ENCODE results near the gene ANGEL1. TPM values are rescaled to one million over a fixed set of nuclear protein-coding genes. Genes with fewer than 3 reads are reported as not detected.

The ANGEL1 gene
- total and polyA plus RNA-seq, 9 of the 15 experiments (the other 6 are each of a cell fraction or from before 2014, with no cell fraction given) = 2.1 to 22.2 (median 7.3) TPM

DNA sequence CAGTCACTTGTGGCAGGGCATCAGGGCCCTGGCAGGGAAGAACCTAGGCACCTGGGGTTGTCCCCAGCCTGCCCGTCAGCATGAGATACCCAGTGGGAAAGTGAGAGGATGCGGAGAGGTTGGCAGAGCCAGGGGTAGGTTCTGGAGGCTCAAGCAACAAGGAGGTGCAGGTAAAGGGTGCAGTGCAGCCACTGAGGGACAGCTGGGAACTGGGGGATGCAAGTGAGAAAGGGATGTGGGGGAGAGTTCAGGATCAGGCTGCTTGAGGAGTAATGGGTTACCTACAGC is 32.7 kb downstream of the ANGEL1 start:
- BruUV-seq (replicated peaks) = no TSS peak
- in situ Hi-C loops (cut with MboI) = loop anchor here (5.0 kb wide), 1 partner anchor 68 kb away; no protein-coding TSS in a partner anchor
- no peak overlapping the region for H3K4me3 ChIP-seq
- peaks cover 10% of the 10 kb centered on the region; the same call in 2 of the 3 replicates for H3K36me3 ChIP-seq (ENCODE audit: control insufficient read depth, insufficient read depth, low read length)
- H3K79me2 ChIP-seq (ENCODE audit: control insufficient read depth, insufficient read depth, low read length) = no peaks in the 10 kb centered on the region
- no peak for TF ChIP-seq ZNF197 (CRISPR knock-in tag; IDR thresholded peaks at IDR 0.05; ENCODE audit: low read depth)
- intact Hi-C loops (cut with micrococcal nuclease) = no loop called here
- H3K9ac ChIP-seq (ENCODE audit: insufficient read depth in 1 of 2, low read depth in 2 of 2, low read length in 2 of 2) = 0 out of 4 replicates have a peak overlapping the region, but pooled peaks of 1 of the 2 experiments have one; percentile 17
- WGBS (ENCODE audit: insufficient coverage, low coverage, missing lambda C conversion rate) = 90% methylated on average over 2 of the region's 2 CpGs
- H3K27me3 ChIP-seq (ENCODE audit: control insufficient read depth in 2 of 2, insufficient read depth in 2 of 2, low read length in 2 of 2) = no peaks in the 10 kb centered on the region
- POLR2A ChIA-PET = interaction anchor here (0.6 to 1.0 kb wide), 3 partner anchors 11 to 17 kb away, joined by 3 to 4 read pairs (median 3); no protein-coding TSS in a partner anchor
- FAIRE-seq (no peak), DNase-seq (ENCODE audit: extremely low read depth in 1 of 4, low spot score in 3 of 4) (no peak), ATAC-seq (no peak)
- no peaks in the 10 kb centered on the region for H3K9me1 ChIP-seq (ENCODE audit: control insufficient read depth, insufficient read depth, low read length)
- no peaks in the 10 kb centered on the region for H3K9me3 ChIP-seq (replicated peaks; ENCODE audit: control insufficient read depth, insufficient read depth, low read depth, low read length)
- no peak overlapping the region for H3K4me2 ChIP-seq (ENCODE audit: insufficient read depth, low read length)
- H3K4me1 ChIP-seq (replicated peaks in 1 of 2; ENCODE audit: control insufficient read depth in 2 of 2, insufficient read depth in 2 of 2, low read length in 2 of 2) = peaks cover 15 to 30% of the 10 kb centered on the region in 2 experiments
- H3K27ac ChIP-seq (ENCODE audit: extremely low read depth, low read depth, low read length) = no peak overlapping the region
- CTCF ChIA-PET (ENCODE audit: low intra/inter-chr PET ratio) = no interaction called here
- H4K20me1 ChIP-seq (replicated peaks; ENCODE audit: control insufficient read depth, insufficient read depth, low read length) = no peaks in the 10 kb centered on the region
- no peak overlapping the region for H2AFZ ChIP-seq (ENCODE audit: low read depth, low read length)

DNA sequence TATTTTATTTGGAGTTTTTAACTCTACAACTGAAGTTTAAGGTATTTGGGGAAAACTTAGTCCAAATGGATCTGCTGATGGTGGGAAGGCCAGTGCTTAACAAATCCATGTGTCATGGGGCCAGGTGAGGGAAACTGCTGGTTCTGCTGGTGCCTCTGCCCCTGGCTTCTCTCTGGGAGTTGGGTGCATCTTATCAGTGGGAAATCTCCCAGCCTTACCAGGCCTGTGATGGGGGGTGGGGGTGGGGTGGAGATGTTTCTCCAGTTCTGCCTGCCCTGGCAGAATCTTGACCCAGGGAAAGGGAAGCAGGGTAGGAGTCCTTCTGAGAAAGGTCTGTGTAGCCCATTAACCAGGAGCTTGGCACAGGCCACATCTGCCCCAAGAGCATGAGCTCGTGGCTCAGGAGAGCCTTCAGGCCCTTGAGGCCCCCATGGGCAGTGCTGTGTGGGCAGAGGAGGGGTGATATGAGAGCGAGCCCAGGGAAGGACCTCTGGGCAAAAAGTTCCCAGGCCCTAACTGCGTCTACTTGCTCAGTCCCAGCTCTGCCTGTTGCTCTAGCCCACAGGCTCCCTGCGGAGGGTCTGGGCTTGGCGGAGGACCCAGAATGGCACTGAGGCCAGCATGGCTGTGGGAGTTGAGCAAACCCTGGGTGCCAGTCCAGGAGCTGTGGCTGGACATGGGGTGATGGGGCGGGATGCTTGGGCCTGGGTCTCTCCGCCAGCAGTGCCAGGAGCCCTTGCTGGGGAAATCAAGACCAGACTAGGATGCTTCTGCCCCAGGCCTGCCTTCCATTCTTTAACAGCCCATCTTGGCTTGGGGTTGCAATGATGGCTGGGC is 33.2 kb downstream of the ANGEL1 start:
- Histone ChIP-seq H3K9ac (ENCODE audit: insufficient read depth in 1 of 2, low read depth in 2 of 2, low read length in 2 of 2) (peak overlapping the region in 1 of 2 experiments; percentile 45; a peak in 1 of 4 replicates), H3K4me1 (replicated peaks in 1 of 2; ENCODE audit: control insufficient read depth in 2 of 2, insufficient read depth in 2 of 2, low read length in 2 of 2) (peaks cover 16 to 35% of the 10 kb centered on the region in 2 experiments), H3K4me3 (no peak overlapping the region), H3K36me3 (ENCODE audit: control insufficient read depth, insufficient read depth, low read length) (peaks cover 10% of the 10 kb centered on the region; the same call in 2 of the 3 replicates), H3K9me3 (replicated peaks; ENCODE audit: control insufficient read depth, insufficient read depth, low read depth, low read length) (no peaks in the 10 kb centered on the region), H3K27me3 (ENCODE audit: control insufficient read depth in 2 of 2, insufficient read depth in 2 of 2, low read length in 2 of 2) (no peaks in the 10 kb centered on the region), H4K20me1 (replicated peaks; ENCODE audit: control insufficient read depth, insufficient read depth, low read length) (no peaks in the 10 kb centered on the region), H3K27ac (ENCODE audit: extremely low read depth, low read depth, low read length) (no peak overlapping the region), H3K4me2 (ENCODE audit: insufficient read depth, low read length) (no peak overlapping the region), H3K9me1 (ENCODE audit: control insufficient read depth, insufficient read depth, low read length) (no peaks in the 10 kb centered on the region), H3K79me2 (ENCODE audit: control insufficient read depth, insufficient read depth, low read length) (no peaks in the 10 kb centered on the region), H2AFZ (ENCODE audit: low read depth, low read length) (no peak overlapping the region)
- DNase-seq (ENCODE audit: extremely low read depth in 1 of 4, low spot score in 3 of 4) (no peak), FAIRE-seq (no peak), ATAC-seq (no peak)
- BruUV-seq (replicated peaks) = no TSS peak
- CTCF ChIA-PET (ENCODE audit: low intra/inter-chr PET ratio) = no interaction called here
- 82% methylated on average over 6 of the region's 7 CpGs for WGBS (ENCODE audit: insufficient coverage, low coverage, missing lambda C conversion rate)
- intact Hi-C loops (cut with micrococcal nuclease) = no loop called here
- in situ Hi-C loops (cut with MboI) = loop anchor here (5.0 kb wide), 1 partner anchor 67 kb away; no protein-coding TSS in a partner anchor
- no peak for TF ChIP-seq PHB2 (IDR thresholded peaks at IDR 0.05; ENCODE audit: low read depth)
- TF ChIP-seq CBX1 (IDR thresholded peaks at IDR 0.05; ENCODE audit: low read depth) = no peak
- TF ChIP-seq SREBF2 (CRISPR knock-in tag; IDR thresholded peaks at IDR 0.05) = no peak
- TF ChIP-seq, protein P1, sequence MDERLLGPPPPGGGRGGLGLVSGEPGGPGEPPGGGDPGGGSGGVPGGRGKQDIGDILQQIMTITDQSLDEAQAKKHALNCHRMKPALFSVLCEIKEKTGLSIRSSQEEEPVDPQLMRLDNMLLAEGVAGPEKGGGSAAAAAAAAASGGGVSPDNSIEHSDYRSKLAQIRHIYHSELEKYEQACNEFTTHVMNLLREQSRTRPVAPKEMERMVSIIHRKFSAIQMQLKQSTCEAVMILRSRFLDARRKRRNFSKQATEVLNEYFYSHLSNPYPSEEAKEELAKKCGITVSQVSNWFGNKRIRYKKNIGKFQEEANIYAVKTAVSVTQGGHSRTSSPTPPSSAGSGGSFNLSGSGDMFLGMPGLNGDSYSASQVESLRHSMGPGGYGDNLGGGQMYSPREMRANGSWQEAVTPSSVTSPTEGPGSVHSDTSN (CRISPR knock-in tag; IDR thresholded peaks at IDR 0.05; ENCODE audit: low read depth) = no peak
- TF ChIP-seq, protein P1 (tag; conservative IDR thresholded peaks at IDR 0.05; ENCODE audit: low read depth) = no peak
- TF ChIP-seq RUNX1 (IDR thresholded peaks at IDR 0.05; ENCODE audit: low read depth) = no peak
- POLR2A ChIA-PET = interaction anchor here (0.6 kb wide), 1 partner anchor 16 kb away, joined by 3 read pairs; no protein-coding TSS in a partner anchor

Data from K562 (cell line).